Esophagus squamous epithelium (tissue), 4 donors: Measurements from ENCODE around the gene NDC1.

Experiments used
- CTCF ChIP-seq, 6 experiments: fragments of 450-650 bp in 4 of 6; fragments of 200-600 bp in 2 of 6; sonication (generic) in 2 of 6; IDR thresholded peaks; one replicate each; pipeline ENCODE4 v1.5.1; 2016 to 2019; ENCODE audit warnings: antibody characterized with exemption in 6 of 6, mild to moderate bottlenecking in 4 of 6, moderate library complexity in 4 of 6
- POLR2A ChIP-seq, 4 donors: fragments of 450-650 bp; IDR thresholded peaks; one replicate each; pipeline ENCODE4 v1.6.1; 2017; ENCODE audit warnings: antibody characterized with exemption in 4 of 4, mild to moderate bottlenecking in 4 of 4, moderate library complexity in 3 of 4

DNA sequence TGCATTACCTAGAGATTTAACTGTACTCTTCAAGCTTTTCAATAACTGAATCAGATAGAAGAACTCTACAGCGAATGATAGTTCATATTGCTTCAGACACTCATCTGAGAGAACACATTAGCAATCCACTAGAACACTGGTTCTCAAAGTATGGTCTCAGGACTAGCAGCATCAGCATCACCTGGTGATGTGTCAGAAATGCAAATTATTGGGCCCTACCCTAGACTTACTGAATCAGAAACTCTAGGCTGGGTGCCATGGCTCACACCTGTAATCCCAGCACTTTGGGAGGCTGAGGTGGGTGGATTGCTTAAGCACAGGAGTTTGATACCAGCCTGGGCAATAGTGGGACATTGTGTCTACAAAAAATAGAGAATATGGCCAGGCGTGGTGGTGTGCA lies 74.2 kb downstream of the NDC1 start:
- no peak for TF ChIP-seq CTCF (IDR thresholded peaks at IDR 0.05)
- no peak for TF ChIP-seq POLR2A (IDR thresholded peaks at IDR 0.05)
